Stimulated activated CD4-positive, alpha-beta T cell treated with anti-CD3 and anti-CD28 coated beads, Interleukin-1b, Interleukin-23, amount 100 ng/mL, for 48 hours (primary cell): ENCODE measurements around the gene NNAT.

ENCODE experiments used
- DNase-seq: peaks from one replicate; pipeline ENCODE4 v3.0.0-alpha.2; 2020

The NNAT gene

GRCh38 chr20:37503256-37503927 lies 17.7 kb upstream of the NNAT start:
- no peak for DNase-seq

GRCh38 chr20:37504404-37505096 lies 16.5 kb upstream of the NNAT start:
- no peak for DNase-seq

GRCh38 chr20:37505263-37506151 lies 15.5 kb upstream of the NNAT start:
- DNase-seq: no peak

- no peak for DNase-seq
Observed at GRCh38 chr20:37506152-37506725, 14.8 kb upstream of the NNAT start.

GRCh38 chr20:37510226-37510625 lies 10.8 kb upstream of the NNAT start:
- DNase-seq: no peak

GRCh38 chr20:37511610-37512275 lies 9.3 kb upstream of the NNAT start:
- DNase-seq: no peak

- no peak for DNase-seq
Observed at GRCh38 chr20:37513779-37514359, 7.2 kb upstream of the NNAT start.

- DNase-seq: no peak
Observed at GRCh38 chr20:37515876-37516275, 5.2 kb upstream of the NNAT start.

- no peak for DNase-seq
Observed at GRCh38 chr20:37516811-37517750, 4.0 kb upstream of the NNAT start.

- no peak for DNase-seq
Observed at GRCh38 chr20:37518059-37518458, 3.0 kb upstream of the NNAT start.

GRCh38 chr20:37518606-37519507 lies 2.2 kb upstream of the NNAT start:
- DNase-seq: no peak

GRCh38 chr20:37519508-37520418 lies 1.3 kb upstream of the NNAT start:
- DNase-seq: no peak

GRCh38 chr20:37520419-37520955 lies 563 bp upstream of the NNAT start:
- no peak for DNase-seq

- DNase-seq: no peak
Observed at GRCh38 chr20:37522260-37523011, 1.4 kb downstream of the NNAT start.

GRCh38 chr20:37523012-37523391 lies 2.0 kb downstream of the NNAT start:
- no peak for DNase-seq

GRCh38 chr20:37523911-37524700 lies 3.1 kb downstream of the NNAT start:
- no peak for DNase-seq
